Nephron (organoid): ENCODE results near the gene PXT1.

Experiments used
- H3K27ac Mint-ChIP-seq, 3 experiments: 2 replicates each; pipeline ENCODE4 v1.8.0; 2020; ENCODE audit warnings: mixed read lengths in 3 of 3, mild to moderate bottlenecking in 2 of 3, moderate library complexity in 1 of 3
- H3K27me3 Mint-ChIP-seq: 2 replicates; pipeline ENCODE4 v1.8.0; 2021; ENCODE audit warnings: low read depth, mild to moderate bottlenecking, moderate library complexity, mixed read lengths
- H3K36me3 Mint-ChIP-seq: 2 replicates; pipeline ENCODE4 v1.8.0; 2020; ENCODE audit warnings: low read depth, mixed read lengths
- H3K4me1 Mint-ChIP-seq: 2 replicates; pipeline ENCODE4 v1.8.0; 2020; ENCODE audit warnings: mixed read lengths
- H3K4me3 Mint-ChIP-seq, 3 experiments: 2 replicates each; pipeline ENCODE4 v1.8.0; 2020; ENCODE audit warnings: mild to moderate bottlenecking in 3 of 3, mixed read lengths in 3 of 3, moderate library complexity in 2 of 3
- H3K9me3 Mint-ChIP-seq: 2 replicates; pipeline ENCODE4 v1.8.0; 2020; ENCODE audit warnings: mixed read lengths
- CTCF ChIP-seq, 3 experiments: fragments of 200-600 bp; sonication (generic); IDR thresholded peaks; one replicate each; pipeline ENCODE4 v1.5.0; 2021; ENCODE audit warnings: antibody characterized with exemption in 3 of 3; ENCODE audit not compliant: unreplicated experiment in 3 of 3

PXT1 gene

GRCh38 chr6:36442671-36443470, at the start of gene PXT1, which contains the start of gene KCTD20:
PXT1 (minus strand) TSS chr6:36442854; CDS start chr6:36426082, 16,772 bp downstream.
KCTD20 (plus strand) TSS chr6:36443000; CDS start chr6:36470098, 27,098 bp downstream.
- peak within 1 kb of the TSS; percentile 98 to 99 (median 99) for H3K4me3 Mint-ChIP-seq
- H3K4me1 Mint-ChIP-seq, result peaks cover 37% of the 10 kb centered on the region
- peaks cover under 1% of the 10 kb centered on the region for H3K36me3 Mint-ChIP-seq
- no peaks in the 10 kb centered on the region for H3K27me3 Mint-ChIP-seq
- TF ChIP-seq CTCF (IDR thresholded peaks at IDR 0.05; ENCODE audit: unreplicated experiment in 3 of 3), result no peak
- peak within 1 kb of the TSS; percentile 90 to 99 (median 99) for H3K27ac Mint-ChIP-seq
- H3K9me3 Mint-ChIP-seq, result no peaks in the 10 kb centered on the region

DNA sequence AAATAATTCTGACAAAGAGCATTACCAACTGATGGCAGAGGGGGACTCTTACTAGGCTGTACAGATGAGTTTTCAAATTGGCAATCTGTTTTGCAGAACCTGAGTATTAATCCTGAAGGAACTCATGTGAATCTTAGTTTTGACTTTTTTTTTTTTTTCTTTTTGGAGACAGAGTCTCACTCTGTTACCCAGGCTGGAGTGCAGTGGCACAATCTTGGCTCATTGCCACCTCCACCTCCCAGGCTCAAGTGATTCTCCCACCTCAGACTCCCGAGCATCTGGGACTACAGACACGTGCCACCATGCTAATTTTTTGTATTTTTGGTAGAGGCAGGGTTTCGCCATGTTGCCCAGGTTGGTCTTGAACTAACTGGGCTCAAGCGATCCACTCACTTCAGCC, 49.4 kb upstream of the PXT1 start:
- peaks cover 7% of the 10 kb centered on the region for H3K4me1 Mint-ChIP-seq
- no peak for TF ChIP-seq CTCF (IDR thresholded peaks at IDR 0.05; ENCODE audit: unreplicated experiment in 3 of 3)
- H3K27ac Mint-ChIP-seq, result no peak overlapping the region
- H3K27me3 Mint-ChIP-seq, result no peaks in the 10 kb centered on the region
- no peak overlapping the region for H3K4me3 Mint-ChIP-seq
- H3K36me3 Mint-ChIP-seq, result peaks cover 80% of the 10 kb centered on the region
- no peaks in the 10 kb centered on the region for H3K9me3 Mint-ChIP-seq

DNA sequence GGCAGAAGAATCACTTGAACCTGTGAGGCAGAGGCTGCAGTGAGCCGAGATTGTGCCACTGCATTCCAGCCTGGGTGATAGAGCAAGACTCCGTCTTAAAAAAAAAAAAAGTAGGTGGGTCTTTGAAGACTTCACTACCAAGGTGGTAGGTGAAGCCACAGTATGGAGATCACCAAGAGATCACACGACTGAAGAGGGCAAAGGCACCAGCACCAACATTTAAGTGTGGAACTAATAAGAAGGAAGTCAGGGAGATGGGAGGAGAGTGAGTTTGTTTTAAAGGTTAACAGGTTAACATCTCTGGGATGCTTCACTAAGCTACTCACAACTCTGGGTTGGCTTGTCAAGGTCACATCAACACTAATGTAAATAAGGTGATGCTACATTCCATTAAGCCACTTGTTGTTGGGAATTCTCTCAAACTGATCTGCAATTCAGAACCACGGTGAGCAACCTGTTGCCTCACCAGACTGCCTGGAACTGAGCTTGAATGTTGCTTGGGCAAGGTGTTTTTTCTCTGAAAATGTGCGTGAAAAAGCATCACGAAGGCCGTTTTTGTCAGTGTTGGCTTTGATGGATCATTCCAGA, 48.8 kb upstream of the PXT1 start:
- Mint-ChIP-seq H3K9me3 (no peaks in the 10 kb centered on the region), H3K4me3 (no peak overlapping the region), H3K4me1 (peaks cover 7% of the 10 kb centered on the region), H3K36me3 (peaks cover 80% of the 10 kb centered on the region), H3K27me3 (no peaks in the 10 kb centered on the region), H3K27ac (no peak overlapping the region)
- TF ChIP-seq CTCF (IDR thresholded peaks at IDR 0.05; ENCODE audit: unreplicated experiment in 3 of 3), result no peak

GRCh38 chr6:36489426-36489825, 46.8 kb upstream of the PXT1 start:
- peaks cover 79% of the 10 kb centered on the region for H3K36me3 Mint-ChIP-seq
- no peak overlapping the region for H3K27ac Mint-ChIP-seq
- H3K9me3 Mint-ChIP-seq, result no peaks in the 10 kb centered on the region
- no peak overlapping the region for H3K4me3 Mint-ChIP-seq
- no peak for TF ChIP-seq CTCF (IDR thresholded peaks at IDR 0.05; ENCODE audit: unreplicated experiment in 3 of 3)
- peaks cover 7% of the 10 kb centered on the region for H3K4me1 Mint-ChIP-seq
- no peaks in the 10 kb centered on the region for H3K27me3 Mint-ChIP-seq

DNA sequence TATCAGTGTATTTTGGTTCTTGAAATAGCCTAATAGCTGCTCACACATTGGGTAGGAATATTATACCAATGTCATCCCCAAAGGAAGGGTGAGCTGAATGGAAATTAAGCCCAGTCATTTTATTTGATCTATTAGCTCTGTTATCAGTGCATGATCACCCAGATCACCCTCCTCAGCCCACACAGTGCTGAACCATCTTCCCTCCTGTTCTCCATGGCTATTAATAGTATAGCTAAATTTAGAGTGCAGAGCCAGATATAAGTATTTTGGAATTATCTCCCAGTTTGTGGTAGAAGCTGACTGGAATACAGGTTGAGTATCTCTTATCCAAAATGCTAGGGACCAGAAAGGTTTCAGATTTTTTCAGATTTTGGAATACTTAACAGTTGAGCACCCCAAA, 45.6 kb upstream of the PXT1 start:
- H3K9me3 Mint-ChIP-seq, result no peaks in the 10 kb centered on the region
- no peak for TF ChIP-seq CTCF (IDR thresholded peaks at IDR 0.05; ENCODE audit: unreplicated experiment in 3 of 3)
- peaks cover 7% of the 10 kb centered on the region for H3K4me1 Mint-ChIP-seq
- H3K4me3 Mint-ChIP-seq, result no peak overlapping the region
- peaks cover 78% of the 10 kb centered on the region for H3K36me3 Mint-ChIP-seq
- H3K27ac Mint-ChIP-seq, result no peak overlapping the region
- H3K27me3 Mint-ChIP-seq, result no peaks in the 10 kb centered on the region
